Head of caudate nucleus (tissue), 42 donors: ENCODE measurements around the gene PRKAA1.
"Not testable (repeated sequence)": the region's sequence is repeated elsewhere in the genome, so short reads cannot be mapped to it uniquely, and the experiment has no call there.

Experiments used
- DNase-seq, 42 donors: peaks; one replicate each; pipeline versions ENCODE4 v3.0.0 to v3.0.0-alpha.2; 2020 to 2021; ENCODE audit warnings: mixed read lengths in 7 of 42
- intact Hi-C: fragments of 100-400 bp; cut with DNase I; formaldehyde crosslinking; loops from one replicate; pipeline ENCODE4 v1.15.0; 2022

The PRKAA1 gene

DNA sequence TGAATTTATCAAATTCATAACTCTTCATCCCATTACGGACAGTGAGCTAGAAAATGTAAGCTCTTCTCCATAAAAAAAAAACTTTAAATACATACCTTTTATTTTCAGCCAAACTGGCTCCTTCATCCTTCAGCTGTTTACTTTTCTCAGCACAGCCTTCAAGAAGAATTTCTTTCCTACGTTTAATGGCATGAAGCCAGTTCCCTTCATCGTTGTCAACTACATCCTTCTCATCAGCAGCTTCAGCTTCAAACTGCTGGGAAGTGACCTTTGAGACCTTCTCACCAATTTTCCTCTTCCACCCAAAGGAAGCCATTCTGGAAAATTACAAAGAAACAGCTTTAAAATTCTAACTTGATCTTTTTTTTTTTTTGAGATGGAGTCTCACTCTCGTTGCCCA, 51.5 kb downstream of the PRKAA1 start:
- intact Hi-C loops, result no loop called here
- DNase-seq, result no peak

- intact Hi-C loops, result no loop called here
- no peak for DNase-seq
Observed at GRCh38 chr5:40743771-40744170, 54.4 kb downstream of the PRKAA1 start.

GRCh38 chr5:40738502-40738901, 59.7 kb downstream of the PRKAA1 start:
- no peak for DNase-seq
- intact Hi-C loops, result loop anchor here (5.0 kb wide), 1 partner anchor 791 kb away; no protein-coding TSS in a partner anchor

- intact Hi-C loops, result loop anchor here (5.0 kb wide), 1 partner anchor 789 kb away; no protein-coding TSS in a partner anchor
Observed at GRCh38 chr5:40736103-40736875, 61.9 kb downstream of the PRKAA1 start.

GRCh38 chr5:40735609-40736008, 62.6 kb downstream of the PRKAA1 start:
- intact Hi-C loops, result loop anchor here (5.0 kb wide), 1 partner anchor 788 kb away; no protein-coding TSS in a partner anchor

More at GRCh38 chr5:40736103-40736875, 61.9 kb downstream of the PRKAA1 start:
- DNase-seq, result peak in 2 of 42 donors; percentile 23 to 71

GRCh38 chr5:40734986-40735385, 63.2 kb downstream of the PRKAA1 start:
- intact Hi-C loops, result loop anchor here (5.0 kb wide), 1 partner anchor 788 kb away; no protein-coding TSS in a partner anchor
- DNase-seq, result no peak

More at GRCh38 chr5:40735609-40736008, 62.6 kb downstream of the PRKAA1 start:
- no peak for DNase-seq

GRCh38 chr5:40733879-40734563, 64.2 kb downstream of the PRKAA1 start:
- intact Hi-C loops, result no loop called here
- DNase-seq, result no peak

GRCh38 chr5:40733434-40733833, 64.7 kb downstream of the PRKAA1 start:
- intact Hi-C loops, result no loop called here
- DNase-seq, result no peak

DNA sequence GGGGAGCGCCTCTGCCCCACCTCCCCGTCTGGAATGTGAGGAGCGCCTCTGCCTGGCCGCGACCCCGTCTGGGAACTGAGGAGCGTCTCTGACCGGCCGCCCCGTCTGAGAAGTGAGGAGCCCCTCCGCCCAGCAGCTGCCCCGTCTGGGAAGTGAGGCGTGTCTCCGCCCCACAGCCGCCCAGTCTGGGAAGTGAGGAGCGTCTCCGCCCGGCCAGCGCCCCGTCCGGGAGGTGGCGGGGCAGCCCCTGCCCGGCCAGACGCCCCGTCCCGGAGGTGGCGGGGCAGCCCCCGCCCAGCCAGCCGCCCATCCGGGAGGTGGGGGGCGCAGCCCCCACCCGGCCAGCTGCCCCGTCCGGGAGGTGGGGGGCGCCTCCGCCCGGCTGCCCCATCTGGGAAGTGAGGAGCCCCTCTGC, 75.7 kb downstream of the PRKAA1 start:
- intact Hi-C loops, DNase-seq: not testable (repeated sequence)

- no peak for DNase-seq
- intact Hi-C loops, result no loop called here
Observed at GRCh38 chr5:40720069-40720468, 78.1 kb downstream of the PRKAA1 start.

DNA sequence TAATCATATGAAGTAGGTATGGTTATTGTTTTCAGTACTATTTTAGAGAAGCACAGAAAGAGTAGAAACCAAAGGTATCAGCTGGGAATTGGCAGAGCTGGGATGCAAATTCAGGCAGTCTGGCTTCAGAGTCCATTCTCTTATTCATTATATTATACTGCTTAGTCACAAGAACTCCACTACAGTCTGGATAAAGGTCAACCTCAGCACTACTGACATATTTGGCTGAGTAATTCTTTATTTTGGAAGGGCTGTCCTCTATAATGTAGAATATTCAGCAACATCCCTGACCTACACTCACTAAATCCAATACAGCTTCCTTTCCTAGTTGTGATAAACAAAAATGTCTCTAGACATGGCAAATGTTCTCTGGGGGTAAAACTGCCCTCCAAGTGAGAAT, 80.9 kb downstream of the PRKAA1 start:
- intact Hi-C loops, result no loop called here
- DNase-seq, result no peak

- DNase-seq, result no peak
- intact Hi-C loops, result no loop called here
Observed at GRCh38 chr5:40716590-40716989, 81.6 kb downstream of the PRKAA1 start.

DNA sequence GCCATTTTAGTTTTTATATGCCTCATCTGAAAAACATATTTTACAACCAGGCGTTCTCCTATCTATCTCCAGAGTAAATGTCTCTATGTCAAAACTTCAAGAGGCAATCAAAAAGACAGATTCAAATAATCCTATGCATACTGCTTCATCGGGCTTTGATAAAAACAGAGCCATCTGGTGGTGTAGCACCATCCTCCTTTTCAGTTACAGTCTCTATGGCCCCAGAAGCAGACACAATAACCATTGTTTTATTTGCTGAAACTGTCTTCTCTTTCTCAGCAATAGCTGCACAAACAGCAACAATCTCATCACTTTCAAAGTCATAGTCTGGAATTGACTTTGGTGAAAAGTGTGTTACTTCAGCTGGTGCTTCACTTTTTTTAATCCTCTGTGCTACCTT, 82.2 kb downstream of the PRKAA1 start:
- intact Hi-C loops, result no loop called here
- DNase-seq, result peak in 16 of 42 donors; percentile 2 to 69 (median 34)

DNA sequence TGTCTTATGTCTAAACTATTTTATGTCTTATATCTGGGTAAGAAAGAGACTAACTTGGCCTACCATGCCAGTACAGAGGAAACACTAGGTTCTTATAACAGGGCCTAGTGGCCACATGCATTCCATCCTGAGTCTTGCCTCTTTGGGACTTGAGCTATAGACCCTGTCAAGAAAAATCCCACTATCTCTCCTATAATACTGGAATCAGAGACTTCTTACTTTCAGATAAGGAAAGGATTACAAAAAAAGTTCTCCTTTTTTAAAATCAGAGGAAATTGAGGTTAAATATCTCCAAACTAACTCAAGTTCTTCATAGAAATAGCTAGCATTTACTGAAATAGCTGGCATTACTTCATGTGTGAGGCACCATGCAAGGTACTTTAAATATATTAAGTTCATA, 84.2 kb downstream of the PRKAA1 start:
- no peak for DNase-seq
- intact Hi-C loops, result no loop called here

GRCh38 chr5:40710575-40710974, 87.6 kb downstream of the PRKAA1 start:
- intact Hi-C loops, DNase-seq: not testable (repeated sequence)
